Lung (tissue), 12 donors: ENCODE data around the gene HNMT. TPM values are rescaled to one million over a fixed set of nuclear protein-coding genes. Genes with fewer than 3 reads are reported as not detected.

ENCODE experiments used
- ATAC-seq: fragments of 200-7000 bp; cut with Tn5 transposase; one replicate; pipeline ENCODE4 v1.9.1; 2020; ENCODE audit warnings: moderate number of reproducible peaks; ENCODE audit not compliant: insufficient read depth, low FRiP score
- DNase-seq, 3 donors: peaks; one replicate each; pipeline ENCODE4 v3.0.0-alpha.2; 2013 to 2017
- H3K27ac ChIP-seq, 2 donors: one replicate each; pipeline ENCODE4 v1.5.1; 2013; ENCODE audit warnings: mild to moderate bottlenecking in 2 of 2, moderate library complexity in 2 of 2, control low read depth in 1 of 2, inconsistent platforms in 1 of 2, low read depth in 1 of 2, low read length in 1 of 2
- H3K27me3 ChIP-seq, 3 donors: one replicate each; pipeline ENCODE4 v1.5.1; 2013; ENCODE audit warnings: low read length in 2 of 3; ENCODE audit not compliant: control insufficient read depth in 3 of 3, insufficient read depth in 3 of 3
- H3K36me3 ChIP-seq, 4 donors: one replicate each; pipeline ENCODE4 v1.5.1; 2013; ENCODE audit warnings: low read length in 4 of 4, mild to moderate bottlenecking in 1 of 4, moderate library complexity in 1 of 4; ENCODE audit not compliant: control insufficient read depth in 4 of 4, insufficient read depth in 4 of 4
- H3K4me1 ChIP-seq, 5 donors: one replicate each; pipeline ENCODE4 v1.5.1; 2013; ENCODE audit warnings: low read length in 5 of 5, mild to moderate bottlenecking in 2 of 5, moderate library complexity in 1 of 5; ENCODE audit not compliant: control insufficient read depth in 5 of 5, insufficient read depth in 5 of 5
- H3K4me3 ChIP-seq: one replicate; pipeline ENCODE4 v1.5.1; 2013; ENCODE audit warnings: mild to moderate bottlenecking, control low read depth, moderate library complexity
- H3K9ac ChIP-seq, 2 donors: one replicate each; pipeline ENCODE4 v1.5.1; 2013; ENCODE audit warnings: low read length in 2 of 2, control low read depth in 1 of 2; ENCODE audit not compliant: insufficient read depth in 1 of 2
- H3K9me3 ChIP-seq, 4 donors: one replicate each; pipeline ENCODE4 v1.5.1; 2013; ENCODE audit warnings: low read length in 3 of 4, mild to moderate bottlenecking in 1 of 4, moderate library complexity in 1 of 4; ENCODE audit not compliant: control insufficient read depth in 4 of 4, insufficient read depth in 3 of 4
- WGBS, 2 donors: extraction: QIAGEN DNeasy Blood & Tissue Kit; methylation state at CpG; one replicate each; pipeline ENCODE4 v1.1.7; 2013; 5-methylcytosine and 5-hydroxymethylcytosine counted together
- polyA plus RNA-seq, 2 donors: library from polyadenylated mRNA; stranded (reverse); fragments of 200-250 nt; gene quantifications; one replicate each; pipeline ENCODE4 v1.2.1, GENCODE V29; 2013
- total RNA-seq, 2 donors: library from RNA; depleted of rRNA in 1 of 2; stranded (reverse); fragments of >200 nt in 1 of 2; gene quantifications; one replicate each; pipeline ENCODE4 v1.2.1, GENCODE V29; 2014 to 2021
- TF ChIP-seq, protein P1 (sequence below): IDR thresholded peaks from 2 replicates; pipeline ENCODE4 v1.5.1; 2012; ENCODE audit warnings: mild to moderate bottlenecking; ENCODE audit errors: control extremely low read depth, extremely low read depth
- donor health status: control.
- donor health status: control.
- donor health status: Bipolar disorder and iron deficiency.
- donor health status: healthy.
- donor health status: DM: yes; HTN: yes; CAD: no.

Gene HNMT
- total and polyA plus RNA-seq, 4 donors = 45.9 to 135 (median 77.0) TPM

DNA sequence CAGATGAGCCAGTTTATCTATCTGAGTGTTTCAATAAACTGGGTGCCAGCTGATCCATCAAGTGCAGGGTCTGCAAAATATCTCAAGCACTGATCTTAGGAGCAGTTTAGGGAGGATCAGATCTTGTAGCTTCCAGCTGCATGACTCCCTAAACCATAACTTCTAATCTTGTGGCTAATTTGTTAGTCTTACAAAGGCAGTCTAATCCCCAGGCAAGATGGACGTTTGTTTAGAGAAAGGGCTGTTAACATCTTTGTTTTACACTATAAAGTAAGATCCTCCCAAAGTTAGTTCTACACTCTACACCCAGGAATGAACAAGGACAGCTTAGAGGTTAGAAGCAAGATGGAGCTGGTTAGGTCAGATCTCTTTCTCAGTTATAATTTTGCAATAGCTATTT is 28.7 kb upstream of the HNMT start:
- WGBS, 2 donors = 64 to 71% methylated on average over 1 of the region's 1 CpG

DNA sequence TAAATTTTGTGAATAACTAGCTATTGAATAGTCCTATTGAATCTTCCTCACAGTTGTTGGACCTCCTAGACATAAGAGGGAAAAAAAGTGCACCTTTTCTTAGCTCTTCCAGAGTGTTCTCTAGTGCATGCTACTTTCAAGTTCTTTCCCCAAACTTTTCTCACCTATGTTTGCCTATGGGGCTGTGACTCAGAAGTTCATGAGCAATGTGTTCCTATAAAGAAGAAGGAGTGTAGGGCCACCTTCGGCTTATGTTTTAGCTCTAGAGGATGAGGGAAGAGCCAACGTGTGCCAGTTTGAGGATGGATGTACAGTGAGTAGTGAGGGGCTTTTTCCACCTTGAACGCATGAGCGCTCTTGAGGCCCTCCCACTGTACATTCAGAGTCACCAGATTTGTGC is 27.0 kb upstream of the HNMT start:
- Histone ChIP-seq H3K9ac (no peak overlapping the region), H3K9me3 (no peaks in the 10 kb centered on the region), H3K27ac (no peak overlapping the region), H3K27me3 (no peaks in the 10 kb centered on the region), H3K4me1 (peaks cover 0 to 38% (median 7%) of the 10 kb centered on the region in 5 donors), H3K4me3 (no peak overlapping the region), H3K36me3 (no peaks in the 10 kb centered on the region)
- TF ChIP-seq, protein P1, sequence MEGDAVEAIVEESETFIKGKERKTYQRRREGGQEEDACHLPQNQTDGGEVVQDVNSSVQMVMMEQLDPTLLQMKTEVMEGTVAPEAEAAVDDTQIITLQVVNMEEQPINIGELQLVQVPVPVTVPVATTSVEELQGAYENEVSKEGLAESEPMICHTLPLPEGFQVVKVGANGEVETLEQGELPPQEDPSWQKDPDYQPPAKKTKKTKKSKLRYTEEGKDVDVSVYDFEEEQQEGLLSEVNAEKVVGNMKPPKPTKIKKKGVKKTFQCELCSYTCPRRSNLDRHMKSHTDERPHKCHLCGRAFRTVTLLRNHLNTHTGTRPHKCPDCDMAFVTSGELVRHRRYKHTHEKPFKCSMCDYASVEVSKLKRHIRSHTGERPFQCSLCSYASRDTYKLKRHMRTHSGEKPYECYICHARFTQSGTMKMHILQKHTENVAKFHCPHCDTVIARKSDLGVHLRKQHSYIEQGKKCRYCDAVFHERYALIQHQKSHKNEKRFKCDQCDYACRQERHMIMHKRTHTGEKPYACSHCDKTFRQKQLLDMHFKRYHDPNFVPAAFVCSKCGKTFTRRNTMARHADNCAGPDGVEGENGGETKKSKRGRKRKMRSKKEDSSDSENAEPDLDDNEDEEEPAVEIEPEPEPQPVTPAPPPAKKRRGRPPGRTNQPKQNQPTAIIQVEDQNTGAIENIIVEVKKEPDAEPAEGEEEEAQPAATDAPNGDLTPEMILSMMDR = no peak
- ATAC-seq (no peak), DNase-seq (no peak)
- 93 to 96% methylated on average over 4 of the region's 4 CpGs for WGBS, 2 donors

More for the DNA sequence above, 28.7 kb upstream of the HNMT start:
- no peak overlapping the region for H3K4me3 ChIP-seq
- H3K27ac ChIP-seq = no peak overlapping the region
- TF ChIP-seq, protein P1 = no peak
- H3K36me3 ChIP-seq = no peaks in the 10 kb centered on the region
- H3K27me3 ChIP-seq = no peaks in the 10 kb centered on the region
- no peaks in the 10 kb centered on the region for H3K9me3 ChIP-seq
- H3K9ac ChIP-seq = no peak overlapping the region
- peaks cover 0 to 26% (median 3%) of the 10 kb centered on the region in 5 donors for H3K4me1 ChIP-seq
- DNase-seq (no peak), ATAC-seq (no peak)

DNA sequence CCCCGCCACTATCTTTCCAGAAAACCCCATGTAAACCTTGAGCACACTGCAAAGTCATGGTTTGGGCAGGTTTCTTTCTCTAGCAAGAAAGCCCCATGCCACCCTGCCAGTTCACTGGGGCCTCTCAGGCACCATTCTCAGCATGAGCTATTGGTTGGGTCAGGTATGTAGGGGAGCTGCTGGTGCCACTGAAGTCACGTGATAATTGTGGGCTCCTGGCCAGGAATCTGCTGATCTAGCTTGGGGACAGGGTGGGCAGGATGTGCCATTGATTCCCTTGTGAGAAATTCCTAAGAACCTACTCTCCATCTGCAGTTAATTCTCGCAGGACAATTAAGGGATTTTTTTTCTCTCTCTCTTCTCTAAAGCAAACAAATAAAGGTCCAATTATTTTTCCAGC is 26.5 kb upstream of the HNMT start:
- Histone ChIP-seq H3K27me3 (no peaks in the 10 kb centered on the region), H3K27ac (no peak overlapping the region), H3K36me3 (no peaks in the 10 kb centered on the region), H3K4me1 (peaks cover 0 to 43% (median 12%) of the 10 kb centered on the region in 5 donors), H3K4me3 (no peak overlapping the region), H3K9ac (no peak overlapping the region), H3K9me3 (no peaks in the 10 kb centered on the region)
- ATAC-seq (no peak), DNase-seq (peak in 1 of 3 donors; percentile 27)
- TF ChIP-seq, protein P1 = no peak
- 58 to 80% methylated on average over 3 of the region's 3 CpGs for WGBS, 2 donors

DNA sequence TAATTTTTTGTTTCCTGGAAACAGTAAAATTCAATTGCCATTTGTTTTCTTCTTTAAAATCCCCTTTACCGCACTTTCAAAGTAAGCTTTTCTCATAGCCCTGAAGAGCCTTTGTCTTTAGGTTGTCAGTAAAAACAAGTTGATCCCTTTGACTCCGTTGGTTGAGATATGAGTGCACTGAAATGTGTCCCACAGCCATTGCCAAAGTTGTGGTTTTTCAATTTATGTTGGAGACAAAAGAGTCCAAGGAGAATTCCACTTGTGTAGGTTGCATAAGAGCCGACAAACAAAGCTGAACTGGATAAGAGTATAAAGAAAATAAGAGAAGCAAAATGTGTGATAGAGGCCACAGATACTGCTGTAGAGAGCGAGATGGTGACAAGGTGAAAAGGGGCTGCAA is 26.1 kb upstream of the HNMT start:
- Histone ChIP-seq H3K4me3 (no peak overlapping the region), H3K27ac (no peak overlapping the region), H3K9ac (no peak overlapping the region), H3K4me1 (peaks cover 0 to 47% (median 16%) of the 10 kb centered on the region in 5 donors), H3K36me3 (no peaks in the 10 kb centered on the region), H3K27me3 (no peaks in the 10 kb centered on the region), H3K9me3 (no peaks in the 10 kb centered on the region)
- no peak for ATAC-seq
- TF ChIP-seq, protein P1 = no peak
- peak in 1 of 3 donors; percentile 72 for DNase-seq
- 57 to 76% methylated on average over 4 of the region's 4 CpGs for WGBS, 2 donors
